Measurements from ENCODE around the gene PRKN.
A peak's percentile ranks its signal among the peaks of the same experiment; 100 is the strongest.

Gene PRKN

GRCh38 chr6:161590961-161591627 lies 1136.5 kb downstream of the PRKN start:
- no peak for DNase-seq (ENCODE audit: low read depth)

DNA sequence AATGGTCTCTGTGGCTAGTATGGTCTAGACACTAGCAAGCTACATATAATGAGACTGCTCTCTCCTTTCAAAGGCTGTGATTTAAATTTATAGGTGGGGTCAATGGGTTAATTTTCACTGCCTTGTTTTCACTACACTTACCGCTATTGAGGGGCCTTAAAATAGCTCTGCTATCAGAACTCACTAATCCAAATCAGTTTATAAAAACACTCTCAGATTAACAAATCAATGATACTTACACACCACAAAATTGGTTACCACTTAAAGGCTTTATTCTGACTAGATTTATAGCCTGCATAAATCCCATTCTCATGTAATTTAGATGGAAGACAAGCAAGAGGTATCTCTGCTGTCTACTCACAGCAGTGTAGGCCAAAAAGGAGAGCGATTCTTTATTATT lies 1140.7 kb downstream of the PRKN start:
- no peak for DNase-seq (ENCODE audit: low read depth)

DNA sequence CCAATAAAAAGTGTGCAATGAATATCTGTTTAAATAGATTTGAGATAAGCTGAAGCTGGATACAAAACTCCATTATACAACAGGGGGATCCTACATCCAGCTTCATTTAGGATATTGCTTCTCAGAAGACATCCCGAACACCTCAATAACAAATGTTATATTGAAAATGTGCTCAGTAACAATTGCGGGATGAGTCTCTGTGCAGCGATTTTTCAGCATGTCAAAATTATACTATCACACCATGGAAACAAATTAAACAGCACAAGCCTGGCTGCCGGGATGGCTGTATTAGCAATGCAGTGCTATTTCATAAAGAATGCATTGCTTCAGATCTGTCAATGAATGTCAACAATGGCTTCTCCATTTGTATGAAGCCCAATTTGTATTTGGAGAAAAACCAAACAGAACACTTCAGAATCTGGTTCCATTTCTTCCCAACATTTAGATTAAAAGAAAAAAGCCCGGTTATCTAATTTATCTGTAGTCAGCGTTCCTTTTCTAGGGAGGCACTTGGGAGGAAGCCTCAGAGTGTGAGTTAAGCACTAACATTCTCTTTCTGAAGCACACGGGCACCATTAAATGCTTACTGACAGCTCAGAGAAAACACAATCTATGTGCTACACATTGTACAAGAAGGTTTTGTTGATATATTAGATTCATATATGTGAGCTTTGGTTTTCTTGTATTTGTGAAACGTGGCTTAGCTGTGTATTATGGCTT lies 1142.8 kb downstream of the PRKN start:
- DNase-seq (ENCODE audit: low read depth): no peak

DNA sequence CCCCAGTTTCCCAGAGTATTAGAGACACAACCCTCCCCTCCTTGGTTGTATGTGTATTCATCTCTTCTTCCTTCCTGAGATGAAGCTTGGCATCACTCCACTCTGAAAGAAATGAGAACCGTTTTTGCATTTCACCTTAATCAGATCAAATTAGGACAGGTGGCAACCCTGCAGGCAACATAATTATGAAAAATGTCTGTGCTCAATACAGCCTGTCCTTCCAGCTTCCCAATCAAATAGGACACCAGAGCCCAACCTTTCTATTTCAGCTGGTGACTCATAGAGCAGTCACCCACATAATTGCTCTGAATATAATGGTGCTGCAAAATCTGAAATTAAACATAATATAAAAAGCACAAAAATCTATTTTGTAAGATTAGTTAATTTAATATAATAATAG lies 1143.5 kb downstream of the PRKN start:
- peak; percentile 45 for DNase-seq (ENCODE audit: low read depth)

DNA sequence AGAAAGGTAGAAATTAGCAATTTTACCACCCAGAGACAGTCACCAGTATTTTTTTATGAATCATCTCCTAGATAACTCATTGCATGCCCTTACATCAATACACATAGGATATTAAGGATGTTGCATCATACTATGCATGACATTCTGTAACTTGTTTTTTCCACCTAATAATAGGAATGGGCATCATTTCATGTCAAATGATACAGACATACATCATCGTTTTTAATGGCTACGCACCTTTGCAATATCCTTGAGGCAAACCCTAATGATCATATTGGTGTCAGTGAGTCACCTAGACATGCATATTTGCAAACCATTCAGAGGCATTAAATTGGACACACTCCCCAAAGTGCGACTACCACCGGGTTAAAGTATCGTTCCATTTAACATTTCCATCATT lies 1144.0 kb downstream of the PRKN start:
- peak; percentile 47 for DNase-seq (ENCODE audit: low read depth)

GRCh38 chr6:161578478-161578877 lies 1149.1 kb downstream of the PRKN start:
- DNase-seq (ENCODE audit: low read depth): peak; percentile 60

- no peak for DNase-seq (ENCODE audit: low read depth)
These were observed 1151.9 kb downstream of the PRKN start for GRCh38 chr6:161575523-161576254.

- DNase-seq (ENCODE audit: low read depth): no peak
These were observed 1158.6 kb downstream of the PRKN start for GRCh38 chr6:161568885-161569456.

- DNase-seq (ENCODE audit: low read depth): no peak
These were observed 1162.6 kb downstream of the PRKN start for GRCh38 chr6:161564952-161565351.

GRCh38 chr6:161561908-161562307 lies 1165.7 kb downstream of the PRKN start:
- no peak for DNase-seq (ENCODE audit: low read depth)

DNA sequence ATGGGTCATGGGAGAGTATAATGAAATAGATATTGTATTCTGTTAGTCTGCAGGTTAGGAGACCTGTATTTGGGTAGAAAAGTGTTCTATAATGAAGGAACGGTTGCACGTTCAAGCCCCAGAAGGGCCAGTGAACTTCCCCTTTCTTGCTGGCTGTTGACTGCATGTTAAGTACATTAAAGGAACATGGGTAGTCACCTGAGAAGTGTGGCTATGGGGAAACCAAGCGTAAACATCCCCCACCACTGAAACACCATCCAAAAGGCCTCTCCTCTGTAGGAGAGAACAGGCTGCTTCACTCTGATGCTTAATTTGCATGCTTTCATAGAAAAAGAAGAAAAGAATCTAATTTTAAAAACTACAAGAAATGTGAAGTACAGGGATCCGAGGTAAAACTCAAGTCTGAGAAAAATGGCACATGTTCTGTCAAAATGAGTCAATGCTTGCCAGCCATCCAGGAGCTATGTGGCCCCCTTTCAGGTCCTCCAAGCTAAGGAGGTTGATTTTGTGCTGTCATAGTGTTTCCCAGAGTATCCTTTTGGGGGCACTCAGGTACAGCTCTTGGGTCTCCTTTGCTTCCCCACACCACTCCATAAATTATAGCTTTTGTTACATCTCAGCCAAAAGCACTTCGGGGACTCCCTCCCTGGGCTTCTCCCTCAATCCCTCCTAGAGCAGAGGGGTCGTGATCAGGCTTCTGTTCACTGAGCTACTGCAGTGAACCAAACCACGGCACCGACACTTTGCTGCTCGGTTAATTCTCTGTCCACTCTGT lies 1170.0 kb downstream of the PRKN start:
- DNase-seq (ENCODE audit: low read depth): no peak

DNA sequence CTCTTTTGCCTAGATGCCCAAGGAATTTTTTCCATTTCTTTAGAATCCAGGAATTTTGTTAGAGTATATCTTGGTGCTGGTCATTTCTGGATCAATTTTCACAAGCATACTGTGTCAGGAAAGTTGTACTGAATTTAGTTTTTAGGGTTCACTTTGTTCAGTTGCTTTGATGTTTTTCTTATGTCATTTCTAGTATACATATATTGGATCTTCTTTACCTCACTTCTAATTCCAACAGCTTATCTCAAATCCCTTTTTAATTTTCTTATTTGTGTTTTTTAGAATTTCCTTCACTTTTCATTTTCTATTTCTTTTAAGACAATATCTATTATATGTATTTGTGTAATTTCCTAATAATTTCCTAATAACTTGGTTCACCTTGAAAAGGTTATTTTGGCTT lies 1172.7 kb downstream of the PRKN start:
- DNase-seq (ENCODE audit: low read depth): no peak

- DNase-seq (ENCODE audit: low read depth): peak; percentile 46
These were observed 1177.5 kb downstream of the PRKN start for GRCh38 chr6:161549977-161550655.

- no peak for DNase-seq (ENCODE audit: low read depth)
These were observed 1178.8 kb downstream of the PRKN start for GRCh38 chr6:161548713-161549296.

DNA sequence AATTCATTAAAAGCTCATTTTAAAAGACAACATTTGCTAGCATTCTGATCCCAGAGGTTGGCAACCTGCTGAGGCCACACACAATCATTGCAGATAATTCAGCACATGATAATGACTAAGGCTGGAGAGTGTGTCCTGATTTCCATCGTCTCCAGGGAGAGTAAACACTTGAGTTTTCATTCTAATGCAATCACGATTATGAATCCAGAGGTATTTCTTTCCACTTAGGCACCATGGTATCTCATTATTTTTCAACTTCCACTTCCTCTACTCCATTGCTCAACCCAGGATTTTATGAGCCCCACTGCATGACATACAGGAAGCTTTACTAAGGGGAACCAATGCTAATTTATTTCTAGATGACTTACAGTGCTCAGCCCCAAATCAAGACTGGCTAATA lies 1179.9 kb downstream of the PRKN start:
- DNase-seq (ENCODE audit: low read depth): peak; percentile 2

GRCh38 chr6:161546632-161547031 lies 1180.9 kb downstream of the PRKN start:
- no peak for DNase-seq (ENCODE audit: low read depth)

GRCh38 chr6:161545741-161546140 lies 1181.8 kb downstream of the PRKN start:
- DNase-seq (ENCODE audit: low read depth): no peak

DNA sequence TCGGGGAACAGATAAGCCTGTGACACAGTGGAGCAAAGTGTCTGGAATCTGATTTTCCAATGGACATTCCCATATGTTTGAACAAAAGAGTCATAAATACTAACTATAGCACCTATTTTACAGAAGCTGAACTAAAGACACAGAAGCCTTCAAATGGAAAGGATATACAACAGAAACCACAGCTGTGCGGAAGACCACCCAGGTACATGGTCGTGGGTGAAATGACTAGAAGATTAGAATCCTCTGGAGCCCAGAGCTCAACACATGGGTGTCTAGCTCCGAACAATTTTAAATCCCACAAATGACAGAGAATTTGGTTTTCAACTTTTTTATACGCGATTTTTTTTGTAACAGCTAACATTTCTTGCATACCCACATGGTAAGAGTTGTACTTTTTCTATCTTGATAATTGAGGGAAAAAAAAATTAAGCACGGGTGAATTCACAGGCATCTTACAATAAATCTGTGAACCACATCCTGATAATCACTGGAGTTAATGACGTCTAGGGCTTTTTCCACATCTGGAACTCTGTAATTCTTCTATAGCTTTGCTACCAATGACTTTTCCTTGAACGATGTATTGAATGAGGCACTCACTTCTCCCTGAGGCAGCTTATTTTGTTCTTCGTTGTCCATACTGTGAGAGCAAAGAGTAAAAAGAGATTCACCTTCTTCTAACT lies 1182.6 kb downstream of the PRKN start:
- no peak for DNase-seq (ENCODE audit: low read depth)

DNA sequence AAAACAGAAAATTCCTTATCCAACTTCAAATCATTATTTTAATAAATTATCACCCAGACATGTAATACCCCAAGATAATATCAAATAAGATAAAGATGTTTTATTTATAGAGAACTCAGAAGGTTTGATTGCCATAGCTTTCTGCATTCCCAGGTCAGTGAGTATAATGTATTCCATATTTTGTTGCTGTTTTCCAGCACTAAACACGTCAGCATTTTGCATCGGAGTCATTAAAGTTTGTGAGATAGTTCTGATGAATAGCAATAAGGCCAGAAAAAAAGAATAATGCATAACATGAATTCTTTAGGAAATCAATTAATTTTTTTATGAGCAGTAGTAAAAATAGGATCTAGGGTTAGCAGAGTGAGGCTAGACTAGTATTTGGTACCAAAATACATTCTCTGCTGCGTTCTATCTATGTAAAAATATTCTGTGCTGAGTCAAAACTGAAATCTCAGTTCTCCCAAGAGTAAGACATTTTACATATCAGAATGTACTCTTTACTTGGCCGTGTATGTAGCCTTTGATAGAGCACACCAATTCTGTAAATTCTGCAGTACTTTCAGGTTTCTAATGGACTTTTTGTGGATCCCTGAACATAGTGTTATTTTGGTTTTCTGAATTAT lies 1183.8 kb downstream of the PRKN start:
- no peak for DNase-seq (ENCODE audit: low read depth)

Data from ELR (cell line).